22Rv1 (cell line): ENCODE results near the gene TFAP2C.

Experiments
- H3K27ac ChIP-seq: fragments of 450-650 bp; 2 replicates; pipeline ENCODE4 v1.5.1; 2017
- ZFX ChIP-seq: fragments of 450-650 bp; IDR thresholded peaks from 2 replicates; pipeline ENCODE4 v1.6.1; 2017; ENCODE audit warnings: antibody characterized with exemption, borderline replicate concordance
- TF ChIP-seq, protein P1 (sequence below): fragments of 450-650 bp; IDR thresholded peaks from 2 replicates; pipeline ENCODE4 v1.5.1; 2017; ENCODE audit warnings: mild to moderate bottlenecking

The TFAP2C gene

DNA sequence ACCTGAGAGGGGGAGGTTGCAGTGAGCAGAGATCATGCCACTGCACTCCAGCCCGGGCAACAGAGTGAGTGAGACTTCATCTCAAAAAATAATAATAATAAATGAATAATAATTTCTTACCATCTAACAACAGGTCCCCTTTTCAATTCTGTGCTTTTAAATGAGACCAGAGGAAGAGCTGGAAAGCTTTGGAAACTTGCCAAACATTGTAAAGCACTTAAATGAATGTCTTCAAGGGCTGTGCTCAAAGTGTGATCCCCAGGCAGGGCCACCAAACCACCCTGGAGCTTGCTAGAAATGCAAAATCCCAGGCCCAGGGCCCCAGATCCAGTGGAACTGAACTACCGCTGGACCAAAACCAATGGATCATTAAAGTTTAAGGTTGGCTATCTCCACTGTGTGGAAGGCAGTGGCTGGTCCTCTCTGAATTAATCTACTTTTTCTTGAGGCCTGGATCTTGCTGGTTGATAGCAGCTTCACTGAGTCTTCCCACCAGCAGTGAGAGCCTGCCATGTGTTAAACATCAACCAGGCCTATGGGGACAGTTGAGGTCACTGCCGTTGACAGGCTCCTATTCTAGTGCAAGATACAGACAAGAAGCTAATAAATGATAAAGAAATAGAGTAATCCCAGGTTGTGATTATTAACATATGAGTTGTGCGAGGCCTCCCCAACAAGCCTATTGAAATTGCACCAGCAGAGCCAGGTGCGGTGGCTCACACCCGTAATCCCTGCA, 23.7 kb upstream of the TFAP2C start:
- no peak overlapping the region for H3K27ac ChIP-seq

DNA sequence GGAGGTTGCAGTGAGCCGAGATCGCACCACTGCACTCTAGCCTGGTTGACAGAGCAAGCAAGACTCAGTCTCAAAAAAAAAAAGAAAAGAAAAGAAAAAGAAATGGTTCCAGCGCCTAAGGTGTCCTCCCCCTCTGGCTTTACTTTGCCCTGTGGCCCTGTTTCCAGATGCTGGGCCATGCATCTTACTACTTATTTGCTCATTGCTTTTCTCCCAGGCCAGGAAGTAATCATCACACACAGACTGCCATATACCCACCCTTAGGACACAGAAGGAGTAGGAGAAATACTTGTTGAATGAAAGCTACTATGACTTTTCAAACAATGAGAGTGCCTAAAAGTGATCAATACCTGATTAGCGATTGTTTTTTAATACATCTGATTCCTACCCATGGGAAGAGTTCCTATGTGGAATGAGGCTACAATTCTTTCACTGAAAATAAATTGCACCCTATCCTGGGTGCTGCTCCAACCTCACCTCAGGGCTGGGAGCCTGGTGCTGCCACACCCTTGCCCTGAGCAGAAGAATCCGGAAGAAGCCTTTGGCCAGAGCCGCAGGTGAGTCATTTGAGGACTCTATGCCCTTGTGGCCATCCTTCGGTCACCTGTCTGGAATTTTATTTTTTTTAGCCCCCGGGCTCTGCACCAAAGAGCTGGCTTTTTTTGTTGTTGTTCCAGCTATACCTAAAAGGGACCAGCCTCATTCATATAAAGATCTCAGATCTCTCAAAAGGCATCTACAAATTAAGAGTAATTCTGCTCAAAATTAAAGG, 22.7 kb upstream of the TFAP2C start:
- no peak overlapping the region for H3K27ac ChIP-seq
- TF ChIP-seq ZFX = no peak
- TF ChIP-seq, protein P1, sequence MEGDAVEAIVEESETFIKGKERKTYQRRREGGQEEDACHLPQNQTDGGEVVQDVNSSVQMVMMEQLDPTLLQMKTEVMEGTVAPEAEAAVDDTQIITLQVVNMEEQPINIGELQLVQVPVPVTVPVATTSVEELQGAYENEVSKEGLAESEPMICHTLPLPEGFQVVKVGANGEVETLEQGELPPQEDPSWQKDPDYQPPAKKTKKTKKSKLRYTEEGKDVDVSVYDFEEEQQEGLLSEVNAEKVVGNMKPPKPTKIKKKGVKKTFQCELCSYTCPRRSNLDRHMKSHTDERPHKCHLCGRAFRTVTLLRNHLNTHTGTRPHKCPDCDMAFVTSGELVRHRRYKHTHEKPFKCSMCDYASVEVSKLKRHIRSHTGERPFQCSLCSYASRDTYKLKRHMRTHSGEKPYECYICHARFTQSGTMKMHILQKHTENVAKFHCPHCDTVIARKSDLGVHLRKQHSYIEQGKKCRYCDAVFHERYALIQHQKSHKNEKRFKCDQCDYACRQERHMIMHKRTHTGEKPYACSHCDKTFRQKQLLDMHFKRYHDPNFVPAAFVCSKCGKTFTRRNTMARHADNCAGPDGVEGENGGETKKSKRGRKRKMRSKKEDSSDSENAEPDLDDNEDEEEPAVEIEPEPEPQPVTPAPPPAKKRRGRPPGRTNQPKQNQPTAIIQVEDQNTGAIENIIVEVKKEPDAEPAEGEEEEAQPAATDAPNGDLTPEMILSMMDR = no peak

More for the DNA sequence above, 23.7 kb upstream of the TFAP2C start:
- TF ChIP-seq, protein P1 = no peak
- TF ChIP-seq ZFX = no peak

DNA sequence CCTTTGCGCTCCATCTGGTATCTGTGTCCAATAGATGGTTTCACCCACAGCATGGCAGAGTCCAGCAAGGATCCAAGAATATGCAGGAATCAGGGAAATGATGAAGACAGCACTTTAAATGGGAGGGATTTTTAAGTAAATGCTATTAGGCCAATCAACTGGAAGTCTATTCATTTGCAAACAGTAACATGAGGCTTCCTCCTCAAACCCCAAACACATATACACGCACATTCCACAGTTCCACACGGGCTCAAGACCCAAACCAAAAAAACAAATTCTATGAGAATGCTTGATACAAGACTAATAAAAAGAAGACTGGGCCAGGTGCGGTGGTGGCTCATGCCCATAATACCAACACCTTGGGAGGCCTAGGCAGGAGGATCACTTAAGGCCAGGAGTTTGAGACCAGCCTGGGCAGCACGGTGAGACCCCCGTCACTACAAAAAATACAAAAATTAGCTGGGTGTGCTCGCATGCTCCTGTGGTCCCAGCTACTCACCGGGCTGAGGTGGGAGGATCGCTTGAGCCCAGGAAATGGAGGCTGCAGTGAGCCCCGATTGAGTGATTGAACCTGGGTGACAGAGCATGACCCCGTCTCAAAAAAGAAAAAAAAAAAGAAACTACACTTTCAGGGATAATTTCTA, 21.9 kb upstream of the TFAP2C start:
- H3K27ac ChIP-seq = no peak overlapping the region
- TF ChIP-seq, protein P1 = no peak

DNA sequence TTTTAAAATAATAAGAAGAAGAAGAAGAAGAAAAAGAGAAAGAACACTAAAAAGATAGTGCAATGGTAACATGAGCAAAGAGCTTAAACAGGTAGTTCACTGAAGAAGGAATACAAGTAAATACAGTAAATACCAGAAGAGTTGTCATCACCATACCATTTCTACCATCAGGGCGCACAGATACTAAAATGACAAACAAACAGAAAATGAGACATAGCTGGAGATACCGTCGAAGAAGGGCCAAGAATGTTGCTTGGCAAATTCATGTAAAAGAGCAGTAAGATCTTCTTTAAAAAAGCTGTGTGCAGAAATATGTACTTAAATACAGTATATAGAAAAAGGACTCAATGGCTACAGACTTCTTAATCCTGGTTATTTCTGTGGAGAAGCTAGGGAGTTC, 20.7 kb upstream of the TFAP2C start:
- no peak overlapping the region for H3K27ac ChIP-seq
- no peak for TF ChIP-seq ZFX
- TF ChIP-seq, protein P1 = no peak

DNA sequence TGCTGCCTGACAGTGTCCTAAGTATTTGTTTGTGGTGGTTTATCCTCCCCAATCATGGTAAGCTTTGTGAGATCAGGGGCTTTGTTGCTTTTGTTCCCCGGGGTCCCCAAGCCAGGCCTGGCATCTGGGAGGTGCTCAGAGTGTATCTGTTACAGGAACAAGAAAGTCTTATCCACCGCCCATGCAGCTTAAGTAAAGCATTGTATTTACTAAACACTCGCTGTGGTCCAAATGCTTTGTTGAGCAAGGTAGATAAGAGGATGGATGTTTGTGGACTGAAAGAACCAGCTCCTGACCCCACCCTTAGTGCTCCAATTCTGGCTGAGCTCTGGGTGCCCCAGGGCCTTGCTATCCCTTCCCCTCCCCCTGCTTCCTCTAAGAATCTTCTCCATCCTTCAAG, 19.8 kb upstream of the TFAP2C start:
- TF ChIP-seq, protein P1 = no peak
- TF ChIP-seq ZFX = no peak

DNA sequence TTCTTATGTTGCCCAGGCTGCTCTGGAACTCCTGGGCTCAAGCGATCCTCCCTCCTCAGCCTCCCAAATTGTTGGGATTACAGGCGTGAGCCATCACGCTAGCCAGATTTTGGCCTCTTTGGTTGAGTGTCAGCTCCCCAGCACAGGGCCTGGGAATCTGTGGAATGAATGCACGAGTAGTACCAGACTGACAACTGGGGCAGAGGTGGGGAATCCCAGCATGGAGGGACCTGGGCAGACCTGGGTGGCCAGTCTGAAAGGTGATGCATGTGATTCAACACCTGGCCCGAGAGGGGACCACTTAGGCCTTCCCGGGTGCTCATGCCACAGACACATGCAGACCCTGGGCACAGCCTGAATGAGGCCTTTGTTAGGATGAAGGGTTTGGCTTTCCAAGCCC, 19.0 kb upstream of the TFAP2C start:
- no peak overlapping the region for H3K27ac ChIP-seq
- TF ChIP-seq ZFX = no peak
- TF ChIP-seq, protein P1 = no peak

More for the DNA sequence above, 19.8 kb upstream of the TFAP2C start:
- no peak overlapping the region for H3K27ac ChIP-seq
